ENCODE results near the gene KRTAP6-2.

KRTAP6-2 gene, protein sequence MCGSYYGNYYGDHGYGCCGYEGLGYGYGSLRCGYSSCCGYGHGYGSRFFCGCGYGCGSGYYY

DNA sequence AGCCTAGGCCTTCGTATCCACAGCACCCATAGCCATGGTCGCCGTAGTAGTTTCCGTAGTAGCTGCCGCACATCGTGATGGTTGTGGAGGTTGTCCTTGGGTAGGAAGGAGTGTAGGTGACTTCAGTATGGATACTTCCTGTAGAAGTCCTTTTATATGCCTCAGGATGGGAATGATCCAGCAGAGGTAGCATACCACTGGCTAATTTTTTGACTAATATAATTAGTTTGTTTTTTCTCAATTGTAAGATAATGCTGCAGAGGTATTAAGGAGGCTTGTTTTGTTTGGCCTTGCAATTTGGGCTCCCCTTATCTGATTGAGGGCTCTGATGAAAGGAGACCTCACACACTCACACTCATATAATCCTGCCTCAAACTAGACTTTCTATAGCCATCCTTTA is at the start of gene KRTAP6-2:
KRTAP6-2 (minus strand) TSS at position 101 of the 400 bp plus-strand sequence; CDS start at position 73, 28 bp downstream.
- DNase-seq (ENCODE audit: low read depth), result no peak

DNA sequence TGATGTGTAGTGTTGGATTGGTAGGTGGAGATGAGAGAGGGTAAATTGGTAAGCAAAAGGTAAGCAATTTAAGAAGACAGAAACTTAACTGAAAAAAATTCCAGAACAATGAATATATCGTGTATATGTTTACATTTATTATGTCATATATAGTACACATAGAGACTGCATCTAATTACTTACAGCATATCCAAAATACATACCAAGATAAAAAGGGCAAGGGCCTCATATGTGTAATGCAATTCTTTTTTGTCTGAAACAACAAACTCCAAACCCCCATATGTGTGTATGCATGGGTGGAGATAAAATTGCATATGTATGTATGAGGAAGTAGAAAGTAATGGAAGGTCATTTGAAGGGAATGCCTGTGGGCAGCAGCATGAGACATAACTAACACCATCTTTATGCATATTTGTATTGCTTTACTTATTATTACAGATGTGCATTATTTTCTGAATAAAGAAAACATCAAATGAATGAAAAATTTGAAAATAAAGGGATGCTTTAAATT is 48.3 kb upstream of the KRTAP6-2 start:
- DNase-seq (ENCODE audit: low read depth), result no peak

DNA sequence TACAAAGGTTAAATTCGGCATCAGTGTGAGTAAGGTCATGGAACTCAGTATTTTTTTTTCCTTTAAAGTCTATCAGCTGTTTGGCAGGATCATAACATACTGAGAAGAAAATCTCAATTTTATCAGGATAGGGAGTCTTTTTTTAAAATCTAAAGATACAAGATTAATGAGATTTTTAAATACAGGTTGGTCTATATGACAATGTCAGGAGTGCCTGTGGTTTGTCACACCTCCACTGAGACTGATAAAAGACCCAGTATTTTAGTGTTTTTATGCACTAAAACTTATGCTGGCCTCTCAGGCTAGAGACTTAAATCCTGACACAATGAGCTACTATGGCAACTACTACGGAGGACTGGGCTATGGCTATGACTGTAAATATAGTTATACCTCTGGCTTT is 43.9 kb upstream of the KRTAP6-2 start, which contains the start of gene KRTAP20-3:
KRTAP20-3 (plus strand) TSS at position 301 of the 400 bp plus-strand sequence.
- no peak for DNase-seq (ENCODE audit: low read depth)

DNA sequence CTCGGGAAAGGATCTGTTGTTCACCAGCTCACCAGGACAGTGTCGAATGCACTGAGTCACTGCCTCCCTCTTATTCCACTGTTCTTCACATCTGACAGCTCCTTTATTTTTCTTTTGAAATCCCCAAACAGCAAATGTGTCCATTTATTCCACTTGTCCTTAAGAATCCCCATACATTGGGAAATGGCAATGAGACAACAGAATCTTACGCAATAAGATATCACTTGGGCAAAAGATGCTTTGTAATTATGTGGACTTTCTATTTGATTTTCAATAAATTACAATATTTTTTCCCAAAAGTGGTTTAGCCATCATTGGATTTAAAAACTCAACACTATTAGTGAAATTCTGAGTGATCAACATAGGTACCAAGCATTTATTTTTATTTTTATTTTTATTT is 40.0 kb upstream of the KRTAP6-2 start:
- no peak for DNase-seq (ENCODE audit: low read depth)

DNA sequence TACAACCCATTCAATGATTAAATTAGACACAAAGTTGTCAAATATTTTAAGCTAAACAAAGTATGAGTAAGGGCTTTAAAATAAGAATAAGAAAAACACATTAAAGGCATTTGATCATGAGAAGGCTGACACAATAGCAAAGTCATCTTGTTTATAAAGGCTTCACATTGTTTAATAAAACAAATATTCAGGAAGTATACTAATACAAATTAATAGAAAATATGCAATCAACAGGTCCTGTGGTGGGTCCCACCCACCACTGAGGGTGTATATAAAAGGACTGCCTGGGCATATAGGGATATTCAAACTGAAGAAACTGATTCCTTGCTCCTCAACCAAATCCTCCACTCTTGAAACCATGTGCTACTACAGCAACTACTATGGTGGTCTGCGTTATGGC is 36.2 kb upstream of the KRTAP6-2 start, which contains the start of gene KRTAP20-2:
KRTAP20-2 (plus strand) TSS at position 301 of the 400 bp plus-strand sequence; CDS start at position 359, 58 bp downstream.
- DNase-seq (ENCODE audit: low read depth), result no peak

DNA sequence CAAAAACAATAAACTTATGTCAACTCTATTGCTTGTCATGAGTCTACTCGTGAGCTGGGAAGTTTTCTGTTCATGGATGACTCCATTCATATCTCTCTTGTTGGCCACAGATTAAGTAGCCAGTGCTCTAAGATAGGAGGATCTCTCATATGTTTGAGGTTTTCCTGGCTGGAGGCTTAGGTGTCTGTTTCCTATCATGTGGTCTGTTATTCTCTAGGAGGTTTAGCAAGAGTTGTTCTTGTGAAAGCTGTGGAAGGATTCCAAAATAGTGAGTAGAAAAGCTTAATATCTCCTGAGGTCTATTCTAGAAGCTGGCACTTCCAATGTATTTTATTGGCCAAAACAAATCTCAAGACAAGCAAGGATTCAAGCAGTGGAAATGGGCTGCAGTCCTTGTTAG is 30.5 kb upstream of the KRTAP6-2 start:
- DNase-seq (ENCODE audit: low read depth), result no peak

DNA sequence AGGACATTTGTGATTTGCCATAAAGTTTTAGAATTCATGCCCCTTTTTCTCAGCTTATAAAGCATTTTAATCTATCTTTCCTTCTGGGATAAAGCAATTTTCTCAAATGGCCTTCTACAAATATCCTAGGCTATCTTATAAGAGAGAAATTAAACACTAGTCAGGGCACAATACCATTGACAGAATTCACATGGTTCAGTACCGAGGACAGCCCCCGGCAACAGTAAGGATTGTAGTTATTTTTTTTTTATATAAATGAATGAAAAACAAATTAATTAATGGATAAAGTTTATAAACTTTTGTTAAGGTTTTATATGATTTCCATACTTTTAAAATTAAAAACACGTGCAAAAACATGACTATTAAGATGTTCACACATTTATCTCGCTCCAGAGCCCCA is 29.4 kb upstream of the KRTAP6-2 start:
- no peak for DNase-seq (ENCODE audit: low read depth)

DNA sequence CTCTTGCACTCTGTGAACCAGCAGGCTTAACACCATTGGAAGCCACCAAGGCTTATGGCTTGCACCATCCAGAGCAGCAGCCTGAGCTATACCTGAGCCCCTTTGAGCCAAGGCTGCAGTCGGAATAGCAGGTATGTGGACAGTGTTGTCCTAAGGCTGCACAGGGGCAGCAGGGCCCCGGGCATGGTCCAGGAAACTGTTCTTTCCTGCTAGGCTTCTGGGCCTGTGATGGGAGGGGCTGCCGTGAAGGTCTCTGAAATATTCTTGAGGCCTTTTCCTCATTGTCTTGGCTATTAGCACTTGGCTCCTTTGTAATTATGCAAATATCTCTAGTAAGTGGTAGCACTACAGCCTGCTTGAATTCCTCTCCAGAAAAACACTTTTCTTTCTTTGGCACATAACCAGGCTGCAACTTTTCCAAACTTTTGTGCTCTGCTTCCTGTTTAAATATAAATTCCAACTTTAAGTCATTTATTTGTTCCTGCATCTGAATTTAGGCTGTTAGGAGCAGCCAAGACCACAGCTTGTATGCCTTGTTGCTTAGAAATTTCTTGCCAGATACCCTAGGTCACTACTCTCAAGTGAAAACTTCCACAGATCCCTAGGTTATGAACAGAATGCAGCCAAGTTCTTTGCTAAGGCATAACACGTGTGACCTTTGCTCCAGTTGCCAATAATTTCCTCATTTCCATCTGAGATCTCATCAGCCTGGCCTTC is 26.9 kb upstream of the KRTAP6-2 start:
- no peak for DNase-seq (ENCODE audit: low read depth)

DNA sequence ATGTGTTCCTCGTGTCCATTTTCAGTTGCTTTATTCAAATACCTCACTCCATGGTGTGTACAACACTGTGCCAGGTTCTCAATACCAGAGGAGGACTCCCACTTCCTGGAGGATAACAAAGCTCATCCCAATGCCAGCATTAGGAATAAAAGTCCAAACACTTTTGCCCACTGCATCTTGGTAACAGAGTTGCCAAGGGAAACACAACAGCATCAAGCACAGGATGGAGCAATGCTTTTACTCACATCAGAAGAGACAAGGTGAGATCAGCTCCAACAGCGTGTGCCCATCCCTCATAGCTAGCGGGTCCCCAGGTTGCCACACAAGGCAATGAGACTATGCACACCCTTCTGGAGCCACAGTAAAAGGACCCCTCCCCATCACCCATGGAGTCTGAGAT is 24.7 kb upstream of the KRTAP6-2 start:
- DNase-seq (ENCODE audit: low read depth), result no peak

DNA sequence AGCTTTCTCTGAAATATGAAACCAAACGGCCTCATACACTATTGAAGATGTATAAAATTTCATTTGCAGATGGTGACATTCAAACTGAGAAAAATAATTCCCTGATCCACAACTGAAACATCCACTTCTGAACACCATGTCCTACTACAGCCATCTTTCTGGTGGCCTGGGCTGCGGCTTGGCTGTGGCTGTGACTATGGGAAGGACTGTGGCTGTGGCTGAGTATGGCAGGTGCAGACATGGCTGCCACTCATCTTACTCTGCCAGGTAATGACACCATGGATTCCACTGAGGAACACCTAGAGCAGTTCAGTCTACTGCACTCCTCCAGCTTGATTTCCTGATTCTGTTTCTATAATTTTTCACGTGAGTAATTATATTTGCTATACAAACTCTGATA is 21.8 kb upstream of the KRTAP6-2 start, which contains the start of gene KRTAP20-4:
KRTAP20-4 (plus strand) TSS at position 106 of the 400 bp plus-strand sequence.
- DNase-seq (ENCODE audit: low read depth), result no peak

DNA sequence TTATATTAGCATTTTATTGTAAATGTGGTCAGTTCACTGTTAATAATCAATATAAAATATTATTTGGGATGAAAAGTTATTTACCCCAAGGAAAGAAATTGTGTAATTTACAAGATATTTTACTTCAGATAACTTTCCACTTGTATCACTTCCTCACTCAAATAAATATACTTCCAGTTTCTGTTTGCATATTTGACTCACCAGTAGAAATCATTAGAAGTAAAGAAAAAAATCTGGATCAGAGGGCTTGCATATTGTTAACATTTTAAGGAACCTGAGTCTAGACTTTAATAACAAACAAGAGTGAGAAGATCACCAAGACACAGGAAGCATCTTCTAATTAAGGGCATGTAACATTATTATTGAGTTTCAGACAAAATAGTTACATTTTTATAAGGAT is 21.4 kb upstream of the KRTAP6-2 start:
- DNase-seq (ENCODE audit: low read depth), result no peak

DNA sequence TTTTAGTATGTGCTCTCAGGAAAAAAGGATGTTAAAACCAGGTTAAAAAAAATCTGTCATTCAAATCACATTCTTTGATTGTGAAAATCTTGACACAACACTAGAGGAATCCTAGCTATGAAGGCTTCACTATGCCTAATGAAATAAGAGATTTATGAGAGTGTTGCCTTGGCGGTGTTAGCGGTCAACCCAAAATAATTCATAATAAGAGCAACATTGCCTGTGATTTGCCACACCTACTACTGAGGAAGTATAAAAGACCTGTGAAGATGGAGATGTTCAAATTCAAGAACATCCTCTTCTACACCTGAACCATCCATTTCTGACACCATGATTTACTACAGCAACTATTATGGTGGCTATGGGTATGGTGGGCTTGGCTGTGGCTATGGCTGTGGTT is 17.4 kb upstream of the KRTAP6-2 start, which contains the start of gene KRTAP20-1:
KRTAP20-1 (plus strand) TSS at position 301 of the 400 bp plus-strand sequence; CDS start at position 331, 30 bp downstream.
- no peak for DNase-seq (ENCODE audit: low read depth)

DNA sequence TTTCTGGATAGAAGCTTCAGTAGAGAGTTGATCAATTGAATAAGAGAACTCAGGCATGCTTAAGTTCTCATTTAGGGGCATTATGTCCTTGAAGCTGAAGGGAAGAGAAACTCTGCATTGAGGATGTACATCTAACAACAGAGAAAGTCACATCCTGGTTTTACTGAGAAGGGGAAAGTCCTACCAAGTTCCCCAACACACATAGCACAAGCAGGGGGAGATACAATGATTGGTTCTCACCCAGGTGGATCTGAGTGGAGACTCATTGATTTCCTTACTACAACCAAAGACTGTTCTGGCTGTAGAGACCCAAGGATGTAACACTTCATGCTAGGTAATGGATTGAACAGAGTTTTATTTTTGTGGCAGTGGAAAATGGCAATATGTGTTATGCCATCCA is 16.5 kb upstream of the KRTAP6-2 start:
- DNase-seq (ENCODE audit: low read depth), result no peak

DNA sequence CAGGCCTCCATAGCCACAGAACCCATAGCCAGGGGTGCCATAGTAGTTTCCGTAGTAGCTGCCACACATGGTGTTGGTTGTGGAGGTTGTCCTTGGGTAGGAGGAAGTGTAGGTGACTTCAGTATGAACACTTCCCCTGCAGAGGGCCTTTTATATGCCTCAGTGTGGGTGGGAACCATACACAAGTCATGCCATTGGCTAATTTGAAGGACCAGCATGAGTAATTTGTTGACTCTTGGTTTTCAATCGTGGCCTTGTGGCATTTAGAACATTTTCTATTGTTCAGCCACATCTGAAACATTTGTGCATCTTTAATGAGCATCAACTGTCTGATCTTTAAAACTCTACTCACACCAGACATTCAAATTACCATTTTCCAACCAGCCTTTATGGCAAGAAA is 15.1 kb upstream of the KRTAP6-2 start, which contains the start of gene KRTAP6-1:
KRTAP6-1 (minus strand) TSS at position 95 of the 400 bp plus-strand sequence; CDS start at position 69, 26 bp downstream.
- no peak for DNase-seq (ENCODE audit: low read depth)

DNA sequence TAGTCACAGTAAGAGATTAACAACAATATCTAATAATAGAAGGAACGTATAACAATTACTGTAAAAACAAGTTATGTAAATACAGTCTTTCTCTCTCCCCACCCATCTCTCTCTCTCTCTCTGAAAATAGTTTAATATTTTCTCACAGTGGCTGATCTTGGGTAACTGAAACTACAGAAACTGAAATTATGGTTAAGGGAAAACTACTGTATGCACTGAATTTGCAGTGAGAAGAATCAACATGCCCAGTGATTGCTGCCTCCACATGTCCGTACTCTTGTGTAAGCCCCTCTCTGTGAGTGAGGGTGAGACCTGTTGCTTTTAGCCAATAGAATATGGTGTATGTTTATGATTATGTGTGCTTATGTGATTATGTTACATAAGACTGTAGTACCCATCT is 13.4 kb upstream of the KRTAP6-2 start:
- no peak for DNase-seq (ENCODE audit: low read depth)

DNA sequence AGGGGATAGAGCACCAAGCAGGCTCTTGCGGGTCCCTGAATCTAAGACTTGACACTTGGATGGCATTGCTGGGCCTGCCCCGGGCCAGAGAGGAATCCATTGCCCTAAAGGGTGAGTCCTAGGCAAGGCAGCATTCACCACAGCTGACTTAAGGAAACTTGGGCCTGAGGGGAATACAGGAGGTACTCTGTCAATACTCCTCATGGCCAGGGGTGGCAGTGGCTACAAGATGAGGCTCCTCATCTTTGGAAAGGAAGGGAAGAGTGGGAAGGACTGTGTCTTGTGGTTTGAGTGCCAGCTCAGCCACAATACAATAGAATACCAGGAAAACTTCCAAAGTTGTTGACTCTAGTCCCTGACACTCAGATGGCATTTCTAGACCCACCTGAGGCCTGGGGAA is 7.3 kb upstream of the KRTAP6-2 start:
- no peak for DNase-seq (ENCODE audit: low read depth)

DNA sequence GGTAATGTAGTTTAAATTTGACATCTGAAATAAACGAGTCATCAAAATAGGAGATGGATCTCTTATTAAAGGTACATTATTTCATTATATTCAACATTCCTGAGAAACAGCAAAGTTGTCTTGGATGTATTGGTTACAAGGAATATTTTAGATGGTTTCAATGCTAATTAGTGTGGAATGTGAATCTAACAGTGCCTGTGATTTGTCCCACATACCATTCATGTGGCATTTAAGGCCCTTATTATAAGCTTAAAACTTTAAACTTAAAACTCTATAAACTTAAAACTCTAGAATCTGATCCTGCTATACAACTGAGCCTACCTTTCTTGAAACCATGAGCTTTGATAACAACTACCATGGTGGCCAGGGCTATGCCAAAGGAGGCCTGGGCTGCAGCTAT is 2.1 kb upstream of the KRTAP6-2 start, which contains the start of gene KRTAP22-1:
KRTAP22-1 (plus strand) TSS at position 301 of the 400 bp plus-strand sequence.
- DNase-seq (ENCODE audit: low read depth), result no peak

DNA sequence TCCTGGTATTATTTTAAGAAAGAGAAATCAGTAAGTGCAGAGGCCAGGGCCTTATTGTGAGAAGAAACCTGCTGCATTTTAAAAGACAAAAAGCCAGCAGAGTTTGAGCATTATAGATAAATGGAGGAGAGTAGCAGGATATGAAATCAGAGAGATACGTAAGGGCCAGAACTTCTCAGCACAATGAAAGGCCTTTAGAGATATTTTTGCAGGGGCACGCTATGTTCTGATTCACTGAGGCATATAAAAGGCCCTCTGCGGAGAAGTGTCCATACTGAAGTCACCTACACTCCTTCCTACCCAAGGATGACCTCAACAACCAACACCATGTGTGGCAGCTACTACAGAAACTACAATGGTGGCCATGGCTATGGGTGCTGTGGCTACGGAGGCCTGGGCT is 6.6 kb downstream of the KRTAP6-2 start, which contains the start of gene KRTAP6-3:
KRTAP6-3 (plus strand) TSS at position 301 of the 400 bp plus-strand sequence; CDS start at position 307, 6 bp downstream.
- DNase-seq (ENCODE audit: low read depth), result no peak

DNA sequence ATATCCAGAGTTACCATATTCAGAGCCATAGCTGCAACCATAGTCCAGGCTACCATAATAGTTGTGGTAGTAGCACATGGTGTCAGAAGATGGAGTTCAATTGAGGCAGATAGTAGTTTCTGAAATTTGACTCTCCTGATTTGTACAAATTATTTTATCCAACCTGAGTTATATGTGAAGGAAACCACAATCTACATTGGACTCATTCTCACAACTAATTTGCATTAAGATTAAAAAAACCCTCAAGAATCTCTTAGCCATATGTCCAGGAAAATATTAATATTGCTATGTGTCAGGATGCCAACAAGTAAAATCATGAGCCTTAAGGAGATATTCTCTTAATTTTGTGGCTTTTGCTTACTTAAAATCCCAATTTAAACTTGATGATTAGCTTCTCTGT is 8.4 kb downstream of the KRTAP6-2 start, which contains the start of gene KRTAP22-2:
KRTAP22-2 (minus strand) TSS at position 101 of the 400 bp plus-strand sequence.
- no peak for DNase-seq (ENCODE audit: low read depth)

DNA sequence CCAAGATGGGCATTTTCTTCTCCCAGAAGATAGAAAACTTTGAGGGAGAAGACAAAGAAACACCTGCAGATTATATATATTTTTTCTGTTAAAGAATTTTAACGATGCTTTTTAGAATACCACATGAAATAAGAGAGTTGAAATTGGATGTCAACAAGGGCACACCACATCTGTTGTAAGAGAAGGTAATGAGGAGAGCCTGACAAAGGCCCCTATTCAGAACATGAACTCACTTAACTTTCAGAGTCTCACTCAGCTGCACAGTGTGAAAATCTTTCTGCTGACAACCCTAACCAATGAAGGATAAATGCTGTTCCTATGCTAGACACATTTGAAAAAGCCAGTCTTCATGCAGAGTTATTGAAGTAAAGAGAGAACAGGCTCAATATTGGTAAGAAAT is 15.8 kb downstream of the KRTAP6-2 start:
- no peak for DNase-seq (ENCODE audit: low read depth)

DNA sequence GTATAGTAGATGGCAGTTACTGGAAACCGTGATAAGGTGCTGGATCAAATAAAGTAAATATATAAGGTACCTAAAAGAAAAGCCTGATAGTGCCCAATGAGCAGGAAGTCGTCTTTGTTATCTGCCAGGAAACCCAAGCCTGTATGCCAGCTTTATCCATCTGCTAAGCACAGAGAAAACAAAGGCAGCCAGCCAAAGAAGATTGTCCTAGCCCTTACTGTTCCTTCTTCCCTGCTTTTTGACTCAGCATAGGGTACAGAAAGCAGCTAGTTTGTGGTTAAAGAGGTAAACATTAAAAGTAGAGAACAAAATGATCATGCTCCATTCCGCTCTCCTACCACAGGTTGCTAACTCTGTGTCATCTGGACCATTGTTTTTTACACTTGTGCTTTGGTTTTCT is 18.6 kb downstream of the KRTAP6-2 start:
- no peak for DNase-seq (ENCODE audit: low read depth)

DNA sequence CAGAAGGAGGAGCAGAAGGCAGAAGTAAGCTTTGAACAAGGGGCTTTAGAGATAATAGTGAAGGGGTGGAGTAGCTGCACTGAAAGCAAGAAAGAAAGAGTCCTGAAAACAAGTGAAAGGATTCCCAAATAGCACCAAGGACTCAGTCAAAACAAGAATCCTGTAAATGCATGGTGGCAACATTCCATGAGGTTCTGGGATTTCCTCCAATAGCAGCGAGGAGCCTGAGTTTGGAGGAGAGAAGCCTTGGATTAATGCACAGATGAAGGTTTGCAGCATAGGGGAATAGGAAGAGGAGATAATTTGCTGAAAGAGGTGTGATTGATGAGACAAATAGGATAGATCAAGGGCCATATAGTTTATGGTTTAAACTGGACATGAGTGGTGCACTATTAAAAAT is 19.4 kb downstream of the KRTAP6-2 start:
- DNase-seq (ENCODE audit: low read depth), result no peak

DNA sequence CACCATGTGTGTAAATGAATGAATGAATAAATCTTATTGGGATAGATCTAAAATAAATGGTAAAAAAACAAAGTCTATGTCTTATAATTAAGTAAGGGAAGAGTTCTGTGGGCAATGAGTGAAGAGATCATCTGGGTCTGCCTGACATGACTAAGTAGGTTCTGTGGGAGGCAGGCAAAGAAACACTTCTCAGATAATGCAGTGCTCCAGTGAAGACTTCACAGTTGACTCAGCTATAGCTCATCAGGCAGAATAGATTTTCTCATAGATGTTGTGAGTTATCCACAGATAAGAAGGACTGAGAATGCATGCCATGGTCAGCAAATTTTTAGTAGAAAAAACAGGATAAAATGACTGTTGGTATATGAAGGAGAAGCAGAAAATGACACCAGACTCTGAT is 20.9 kb downstream of the KRTAP6-2 start:
- DNase-seq (ENCODE audit: low read depth), result no peak

Measured in ELR (cell line).